ENCODE measurements around the gene PRKCQ. TPM values are rescaled to one million over a fixed set of nuclear protein-coding genes. Genes with fewer than 3 reads are reported as not detected.

The PRKCQ gene
- total RNA-seq (2021; fragmentation: NEBNext Ultra II Directional; extraction: Animal tissue kit (Norgen Biotek cat#: 25700)) (21.4 and 22.6 TPM in 2 replicates), polyA plus RNA-seq (2011; rRNA removed) (6.8 and 9.1 TPM in 2 replicates), polyA minus RNA-seq (2011; rRNA and poly(A)+ RNA removed) (25.4 and 30.1 TPM in 2 replicates)
- 11.8 TPM for polyA plus RNA-seq (2011; cell fraction: cytosol; rRNA removed)
- 12.2 TPM for polyA plus RNA-seq (2011; cell fraction: nucleus; rRNA removed)
- polyA plus RNA-seq (2012, experiment 1 of 2) = 13.8 to 17.4 TPM (median 15.2 TPM) in 4 replicates
- 4.0 TPM for polyA plus RNA-seq (2012, experiment 2 of 2)
- polyA plus RNA-seq (2013, experiment 1 of 2) = 17.3 TPM
- polyA plus RNA-seq (2013, experiment 2 of 2) = 16.3 TPM
- 8.9 TPM for polyA minus RNA-seq (2011; cell fraction: cytosol; rRNA and poly(A)+ RNA removed)
- polyA minus RNA-seq (2011; cell fraction: nucleus; rRNA and poly(A)+ RNA removed) = 27.3 TPM
- long read RNA-seq, experiment 1, partial matches to known transcripts = 12 of 31 reads
- long read RNA-seq, experiment 1, other reads (novel, unspliced or antisense) = 19 of 31 reads
- long read RNA-seq, experiment 2, partial matches to known transcripts = 2 of 4 reads
- long read RNA-seq, experiment 2, other reads (novel, unspliced or antisense) = 1 of 4 reads

GRCh38 chr10:6579904-6580278 is at the start of gene PRKCQ:
TSS of gene PRKCQ (minus strand) at chr10:6580276. CDS start at chr10:6515135, 65,141 bp downstream.
- Histone ChIP-seq H2BK12ac (ENCODE audit: low read depth, low read length) (peak within 1 kb of the TSS; percentile 32; the same call in 1 of the 2 replicates), H3K36me3 (ENCODE audit: control insufficient read depth in 2 of 4, insufficient read depth in 4 of 4, low read length in 3 of 4) (peaks cover 2 to 23% (median 4%) of the 10 kb centered on the region in 4 experiments; a peak in 3 of 8 replicates), H2BK120ac (replicated peaks; ENCODE audit: low read depth, low read length) (peak within 1 kb of the TSS; percentile 66), H2AK5ac (ENCODE audit: low read depth, low read length) (no peak within 1 kb of the TSS; the same call in 1 of the 2 replicates), H3K4me2 (ENCODE audit: insufficient read depth in 1 of 2, low read depth in 2 of 2, low read length in 2 of 2) (peak within 1 kb of the TSS; percentile 91 to 97), H3K4me1 (replicated peaks in 1 of 4; ENCODE audit: control insufficient read depth in 3 of 4, insufficient read depth in 4 of 4, low read length in 3 of 4) (peaks cover 2 to 9% (median 8%) of the 10 kb centered on the region in 4 experiments; a peak in 6 of 7 replicates), H3K23ac (ENCODE audit: insufficient read length) (no peak within 1 kb of the TSS), H2BK20ac (ENCODE audit: low read length) (no peak within 1 kb of the TSS), H3K9me3 (ENCODE audit: insufficient read depth in 2 of 2, low read depth in 1 of 2, low read length in 1 of 2) (no peaks in the 10 kb centered on the region), H4K5ac (ENCODE audit: insufficient read length, low read depth, low read length) (peak within 1 kb of the TSS; percentile 34), H3K56ac (replicated peaks; ENCODE audit: insufficient read length, low read depth, low read length) (no peak within 1 kb of the TSS), H4K91ac (replicated peaks; ENCODE audit: insufficient read length, low read length) (peak within 1 kb of the TSS; percentile 76), H3K79me2 (ENCODE audit: control insufficient read depth in 1 of 2, insufficient read depth in 2 of 2, low read length in 2 of 2) (peaks cover 3 to 41% of the 10 kb centered on the region in 2 experiments; a peak in 3 of 4 replicates), H2BK15ac (ENCODE audit: low read length) (peak within 1 kb of the TSS; percentile 73; the same call in 1 of the 2 replicates), H4K20me1 (replicated peaks in 1 of 2; ENCODE audit: control insufficient read depth in 1 of 2, insufficient read depth in 2 of 2, low read length in 2 of 2) (no peaks in the 10 kb centered on the region), H3K27me3 (replicated peaks in 1 of 4; ENCODE audit: control insufficient read depth in 3 of 4, extremely low read depth in 1 of 4, insufficient read depth in 3 of 4, low read length in 3 of 4) (peaks cover 0 to 5% (median 2%) of the 10 kb centered on the region in 4 experiments; a peak in 4 of 7 replicates), H2BK5ac (ENCODE audit: low read depth, low read length) (peak within 1 kb of the TSS; percentile 72), H3K4me3 (ENCODE audit: extremely low read depth in 1 of 4, insufficient read depth in 2 of 4, low read depth in 3 of 4, low read length in 4 of 4) (peak within 1 kb of the TSS; percentile 54 to 76 (median 72)), H3K27ac (ENCODE audit: low read depth, low read length) (peak within 1 kb of the TSS; percentile 60; the same call in 1 of the 2 replicates), H4K8ac (ENCODE audit: extremely low read depth, insufficient read depth, low read length) (peak within 1 kb of the TSS; percentile 90), H3K23me2 (ENCODE audit: low read depth, low read length) (peaks cover 12% of the 10 kb centered on the region; the same call in 1 of the 2 replicates), H3K79me1 (ENCODE audit: low read depth, low read length) (0 out of 2 replicates have a peak, but pooled peaks cover 2% of the 10 kb centered on the region), H3K14ac (ENCODE audit: insufficient read length) (no peak within 1 kb of the TSS), H3K4ac (replicated peaks; ENCODE audit: insufficient read length, low read depth, low read length) (no peak within 1 kb of the TSS), H3K18ac (ENCODE audit: extremely low read depth, low read length) (peak within 1 kb of the TSS; percentile 91), H2AFZ (ENCODE audit: low read length) (peak within 1 kb of the TSS; percentile 91), H3K9ac (replicated peaks in 1 of 4; ENCODE audit: extremely low read depth in 1 of 4, low read depth in 3 of 4, low read length in 3 of 4) (peak within 1 kb of the TSS; percentile 74 to 82 (median 77))
- FAIRE-seq = no peak
- DNase-seq (ENCODE audit: low read depth in 1 of 2, low spot score in 2 of 2) = no peak
- 1% methylated on average over 25 of the region's 41 CpGs; no CpG with 5 or more reads in 1 of the 2 experiments for WGBS, 2 experiments (ENCODE audit: extremely low coverage in 1 of 2, insufficient coverage in 1 of 2, insufficient read length in 1 of 2, insufficient replicate concordance in 2 of 2, low coverage in 1 of 2, low lambda C conversion rate in 2 of 2, missing lambda C conversion rate in 1 of 2)
- ChIA-PET POLR2A (ENCODE audit: partially characterized antibody) (no interaction called here), CTCF (ENCODE audit: partially characterized antibody) (interaction anchor here (1.0 to 3.3 kb wide), 8 partner anchors 15 to 90 kb away, joined by 3 to 24 read pairs (median 6); no protein-coding TSS in a partner anchor)
- TF ChIP-seq CBX8 (IDR thresholded peaks at IDR 0.05; ENCODE audit: borderline replicate concordance, low read depth, low read length) (no peak), RBBP5 (IDR thresholded peaks at IDR 0.05; ENCODE audit: borderline replicate concordance, low read depth, low read length) (peak; percentile 81), EGR1 (IDR thresholded peaks at IDR 0.05; ENCODE audit: borderline replicate concordance, low read depth, low read length) (no peak), ASH2L (IDR thresholded peaks at IDR 0.05; ENCODE audit: low read length) (peak; percentile 61), ATF2 (IDR thresholded peaks at IDR 0.05; ENCODE audit: low read length) (no peak), KDM4A (IDR thresholded peaks at IDR 0.05; ENCODE audit: low read depth, low read length, severe bottlenecking) (peak; percentile 70), MAFK (IDR thresholded peaks at IDR 0.05; ENCODE audit: low read depth, low read length) (no peak), PHF8 (conservative IDR thresholded peaks at IDR 0.05; ENCODE audit: low read depth, low read length) (peak; percentile 54; the same call in 1 of the 2 replicates)
